Activated gamma-delta T cell (primary cell): ENCODE data around the gene PFKP.
"Not testable (repeated sequence)": the region's sequence is repeated elsewhere in the genome, so short reads cannot be mapped to it uniquely, and the experiment has no call there.

Experiments
- DNase-seq: peaks from one replicate; lab custom pipeline; 2025; lab: John Stamatoyannopoulos, UW

Gene PFKP

GRCh38 chr10:3098689-3099088 lies 31.3 kb downstream of the PFKP start:
- DNase-seq = no peak

GRCh38 chr10:3099291-3100092 lies 32.1 kb downstream of the PFKP start:
- no peak for DNase-seq

- no peak for DNase-seq
Measured at GRCh38 chr10:3100093-3100792, 32.9 kb downstream of the PFKP start.

- DNase-seq = no peak
Measured at GRCh38 chr10:3100856-3101640, 33.7 kb downstream of the PFKP start.

DNA sequence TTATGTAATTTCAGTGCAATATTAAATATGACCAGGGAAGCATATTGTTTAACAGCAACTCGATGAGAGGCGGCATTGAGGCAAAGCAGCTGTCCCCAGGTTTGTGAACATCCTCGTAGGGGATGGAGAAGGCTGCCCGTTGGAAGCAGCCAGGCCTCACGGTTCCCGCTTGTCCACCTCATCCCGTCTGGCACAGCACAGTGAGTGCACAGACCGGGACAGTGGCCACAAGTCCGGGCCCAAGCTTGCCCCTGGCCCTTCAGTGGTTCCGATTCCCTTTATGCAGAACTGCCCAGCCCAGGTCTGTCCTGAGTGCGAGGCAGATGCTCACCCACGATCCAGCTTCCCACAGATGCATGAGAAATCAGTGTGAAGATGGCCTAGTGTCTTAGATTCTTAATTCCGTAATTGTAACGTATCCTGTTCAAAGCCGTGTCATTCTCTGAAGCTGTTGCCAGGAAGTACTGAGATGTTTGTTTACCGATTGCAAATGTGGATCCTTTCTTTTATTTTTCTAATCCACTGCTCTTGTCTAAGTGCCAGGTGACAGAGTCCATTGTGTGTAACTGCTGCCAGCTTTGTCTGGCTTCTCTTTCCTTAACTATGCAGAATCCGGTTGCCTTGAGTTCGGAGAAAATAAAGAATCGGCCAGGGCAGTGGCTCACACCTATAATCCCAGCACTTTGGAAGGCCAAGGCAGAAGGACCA lies 35.5 kb downstream of the PFKP start:
- DNase-seq = no peak

GRCh38 chr10:3103646-3104045 lies 36.3 kb downstream of the PFKP start:
- no peak for DNase-seq

GRCh38 chr10:3104251-3104918 lies 37.0 kb downstream of the PFKP start:
- no peak for DNase-seq

DNA sequence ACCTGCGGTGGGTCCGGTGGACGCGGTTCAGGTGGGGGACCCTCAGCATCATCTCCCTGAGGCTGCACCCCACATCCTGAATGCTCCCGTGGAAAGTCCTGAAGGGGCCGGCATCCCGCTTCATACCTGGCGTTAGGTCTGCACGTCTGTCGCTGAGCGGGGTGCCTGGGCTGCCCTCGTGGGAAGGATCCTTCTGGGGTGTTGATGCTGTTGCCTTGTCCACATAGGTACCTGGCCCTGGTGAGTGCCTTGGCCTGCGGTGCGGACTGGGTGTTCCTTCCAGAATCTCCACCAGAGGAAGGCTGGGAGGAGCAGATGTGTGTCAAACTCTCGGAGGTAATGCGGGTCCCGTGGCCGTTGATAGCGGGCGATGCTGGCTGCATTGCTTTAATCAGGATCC lies 37.8 kb downstream of the PFKP start:
- no peak for DNase-seq

GRCh38 chr10:3105905-3106304 lies 38.6 kb downstream of the PFKP start:
- DNase-seq = no peak

- DNase-seq = not testable (repeated sequence)
Measured at GRCh38 chr10:3106328-3106727, 39.0 kb downstream of the PFKP start.

GRCh38 chr10:3106928-3107425 lies 39.6 kb downstream of the PFKP start:
- no peak for DNase-seq

DNA sequence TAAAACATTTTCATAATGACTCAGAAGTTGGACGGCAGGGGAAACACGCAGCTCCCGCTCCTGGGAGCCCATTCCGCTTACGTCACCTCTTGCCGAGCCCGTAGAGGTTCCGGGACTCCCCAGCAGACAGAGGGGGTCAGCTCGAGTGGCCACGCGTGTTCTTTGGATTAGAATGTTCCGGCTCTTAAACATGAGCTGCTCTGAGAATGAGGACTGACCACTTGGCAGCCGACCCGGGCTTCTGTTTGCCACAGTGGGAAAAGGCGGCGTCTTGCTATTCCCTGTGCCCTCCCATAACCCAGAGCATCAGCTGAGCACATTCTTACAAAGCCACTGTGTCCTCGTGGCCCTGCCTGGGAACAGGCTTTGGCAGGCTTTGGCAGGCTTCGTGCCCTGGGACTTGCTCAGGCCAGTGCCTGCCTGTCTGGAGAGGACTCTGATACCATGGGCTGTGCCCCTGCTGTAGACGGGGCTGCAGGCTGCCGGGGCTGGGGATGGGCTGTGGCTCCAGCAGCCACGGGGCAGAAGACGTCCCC lies 40.1 kb downstream of the PFKP start:
- DNase-seq = no peak

- DNase-seq = no peak
Measured at GRCh38 chr10:3108033-3108432, 40.7 kb downstream of the PFKP start.

- no peak for DNase-seq
Measured at GRCh38 chr10:3108575-3109105, 41.3 kb downstream of the PFKP start.

- DNase-seq = no peak
Measured at GRCh38 chr10:3109196-3109595, 41.8 kb downstream of the PFKP start.

DNA sequence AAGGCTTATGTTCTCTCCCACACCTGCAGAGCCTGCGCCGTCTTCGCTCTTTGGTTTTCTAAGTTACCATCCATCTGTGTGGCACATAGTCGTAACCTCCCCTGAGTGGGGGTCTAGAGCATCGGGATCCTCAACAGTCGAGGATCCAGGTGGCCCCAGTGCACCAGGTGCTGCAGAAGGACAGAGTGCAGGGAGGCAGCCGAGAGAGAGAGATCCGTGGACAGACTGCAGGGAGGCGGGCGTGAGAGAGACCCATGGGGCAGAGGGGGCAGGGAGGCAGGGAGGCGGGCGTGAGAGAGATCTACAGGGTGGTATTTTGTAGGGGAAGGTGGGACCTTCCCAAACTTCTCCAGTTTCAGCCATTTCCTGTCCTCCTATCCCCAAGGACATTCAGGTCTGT lies 42.3 kb downstream of the PFKP start:
- DNase-seq = no peak

GRCh38 chr10:3110782-3111620 lies 43.7 kb downstream of the PFKP start:
- DNase-seq = no peak

GRCh38 chr10:3111621-3112163 lies 44.3 kb downstream of the PFKP start:
- no peak for DNase-seq

- DNase-seq = no peak
Measured at GRCh38 chr10:3113343-3113720, 46.0 kb downstream of the PFKP start.

- DNase-seq = no peak
Measured at GRCh38 chr10:3115685-3116084, 48.3 kb downstream of the PFKP start.
